ENCODE results near the gene SPTBN4.
"Not testable (repeated sequence)": the region's sequence is repeated elsewhere in the genome, so short reads cannot be mapped to it uniquely, and the experiment has no call there.

The SPTBN4 gene

DNA sequence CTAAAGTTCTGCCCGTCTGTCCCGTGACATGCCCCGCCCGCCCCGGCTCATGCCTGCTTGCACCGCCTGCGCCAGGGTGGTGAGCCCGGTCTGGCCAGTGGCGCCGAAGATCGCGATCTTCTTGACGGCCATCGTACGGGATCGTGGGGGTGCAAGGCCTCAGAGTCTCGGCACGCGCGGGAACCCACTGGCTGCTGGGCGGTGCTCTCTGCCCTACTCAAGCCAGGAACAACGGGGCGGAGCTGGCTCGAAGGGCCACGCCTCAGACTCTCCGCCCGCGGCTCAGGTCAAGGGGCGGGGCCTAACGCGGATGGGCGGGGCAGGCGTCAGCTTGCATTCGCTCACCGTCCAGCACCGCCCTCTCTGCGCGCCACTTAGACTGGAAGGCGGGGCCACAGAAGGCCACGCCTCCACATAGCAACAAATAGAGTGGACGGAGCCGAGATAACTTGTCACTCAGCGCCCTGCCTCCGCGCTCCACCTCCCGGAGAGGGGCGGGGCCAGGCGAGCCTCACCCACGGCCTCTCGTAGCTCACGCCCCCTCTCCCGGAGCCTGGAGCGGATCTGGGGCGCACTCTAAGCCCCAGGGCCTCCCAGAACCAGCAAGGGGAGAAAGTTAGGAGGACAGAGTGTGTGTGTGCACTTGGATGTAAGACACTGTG lies 1.1 kb upstream of the SPTBN4 start, which contains the start of gene BLVRB:
Gene BLVRB, minus strand, starts transcription at position 189 of the 662 bp plus-strand sequence. Its CDS starts 57 bp downstream, at position 132.
- peak; percentile 92 for DNase-seq

- no peak for DNase-seq
These were observed 399 bp upstream of the SPTBN4 start for GRCh38 chr19:40466219-40466984.

GRCh38 chr19:40469011-40469410 lies 2.2 kb downstream of the SPTBN4 start:
- no peak for DNase-seq

GRCh38 chr19:40471111-40471510 lies 4.3 kb downstream of the SPTBN4 start:
- no peak for DNase-seq

DNA sequence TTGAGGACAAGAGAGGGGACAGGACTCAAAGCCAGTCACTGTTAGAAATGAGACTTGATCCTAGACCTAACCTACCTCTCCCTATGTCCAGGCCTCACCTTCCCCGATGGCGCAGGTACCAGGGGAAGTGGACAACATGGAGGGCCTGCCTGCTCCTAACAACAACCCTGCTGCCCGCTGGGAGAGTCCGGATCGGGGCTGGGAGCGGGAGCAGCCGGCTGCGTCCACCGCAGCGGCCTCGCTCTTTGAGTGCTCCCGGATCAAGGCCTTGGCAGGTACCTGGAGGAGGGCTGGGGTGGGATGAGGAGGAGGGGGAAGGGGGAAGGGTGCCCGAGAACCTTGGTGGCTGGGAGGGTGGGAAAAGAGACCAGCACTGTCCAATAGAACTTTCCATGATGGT lies 5.7 kb downstream of the SPTBN4 start:
- no peak for DNase-seq

DNA sequence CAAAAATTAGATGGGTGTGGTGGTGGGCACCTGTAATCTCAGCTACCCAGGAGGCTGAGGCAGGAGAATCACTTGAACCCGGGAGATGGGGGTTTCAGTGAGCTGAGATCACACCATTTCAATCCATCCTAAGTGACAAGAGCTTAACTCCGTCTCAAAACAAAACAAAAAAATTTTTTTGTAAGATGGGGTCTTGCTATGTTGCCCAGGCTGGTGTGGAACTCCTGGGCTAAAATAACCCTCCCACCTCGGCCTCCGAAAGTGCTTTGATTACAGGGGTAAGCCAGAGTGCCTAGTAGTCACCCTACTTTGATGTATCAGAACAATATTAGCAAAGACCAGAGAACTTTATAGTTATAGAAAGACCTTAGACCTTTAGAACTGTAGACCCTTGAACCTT lies 7.9 kb downstream of the SPTBN4 start:
- DNase-seq: no peak

DNA sequence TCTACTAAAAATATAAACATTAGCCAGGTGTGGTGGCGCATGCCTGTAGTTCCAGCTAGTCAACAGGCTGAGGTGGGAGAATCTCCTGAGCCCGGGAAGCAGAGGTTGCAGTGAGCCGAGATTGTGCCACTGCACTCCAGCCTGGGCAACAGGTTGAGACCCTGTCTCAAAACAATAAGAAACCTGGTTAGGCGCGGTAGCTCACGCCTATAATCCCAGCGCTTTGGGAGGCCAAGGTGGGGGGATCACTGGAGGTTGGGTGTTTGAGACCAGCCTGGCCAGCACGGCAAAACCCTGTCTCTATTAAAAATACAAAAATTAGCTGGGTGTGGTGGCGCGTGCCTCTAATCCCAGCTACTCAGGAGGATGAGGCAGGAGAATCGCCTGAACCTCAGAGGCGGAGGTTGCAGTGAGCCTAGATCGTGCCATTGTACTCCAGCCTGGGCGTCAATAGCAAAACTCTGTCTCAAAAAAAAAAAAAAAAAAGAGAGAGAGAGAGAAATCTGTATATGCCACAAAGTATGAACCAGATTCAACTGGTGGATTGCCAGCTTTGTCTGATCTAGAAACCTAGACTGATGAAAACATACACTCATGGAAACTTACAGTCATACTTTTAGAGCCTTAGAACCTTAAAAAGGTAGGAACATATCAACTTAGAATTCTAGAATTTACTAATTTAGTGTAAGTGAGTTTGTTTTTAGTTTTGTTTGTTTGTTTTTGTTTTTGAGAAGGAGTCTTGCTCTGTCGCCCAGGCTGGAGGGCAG lies 9.3 kb downstream of the SPTBN4 start:
- not testable (repeated sequence) for DNase-seq

DNA sequence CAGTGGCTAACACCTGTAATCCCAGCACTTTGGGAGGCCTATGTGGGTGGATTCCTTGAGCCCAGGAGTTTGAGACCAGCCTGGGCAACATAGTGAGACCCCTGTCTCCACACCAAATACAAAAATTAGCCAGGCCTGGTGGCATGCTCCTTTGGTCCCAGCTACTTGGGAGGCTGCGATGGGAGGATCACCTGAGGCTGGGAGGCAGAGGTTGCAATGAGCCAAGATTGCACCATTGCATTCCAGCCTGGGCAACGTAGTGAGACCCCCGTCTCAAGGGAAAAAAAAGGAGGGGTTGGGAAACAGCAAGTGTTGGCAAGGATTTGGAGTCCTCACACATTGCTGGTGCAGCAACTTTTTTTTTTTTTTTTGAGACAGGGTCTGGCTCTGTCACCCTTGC lies 19.2 kb downstream of the SPTBN4 start:
- DNase-seq: no peak

DNA sequence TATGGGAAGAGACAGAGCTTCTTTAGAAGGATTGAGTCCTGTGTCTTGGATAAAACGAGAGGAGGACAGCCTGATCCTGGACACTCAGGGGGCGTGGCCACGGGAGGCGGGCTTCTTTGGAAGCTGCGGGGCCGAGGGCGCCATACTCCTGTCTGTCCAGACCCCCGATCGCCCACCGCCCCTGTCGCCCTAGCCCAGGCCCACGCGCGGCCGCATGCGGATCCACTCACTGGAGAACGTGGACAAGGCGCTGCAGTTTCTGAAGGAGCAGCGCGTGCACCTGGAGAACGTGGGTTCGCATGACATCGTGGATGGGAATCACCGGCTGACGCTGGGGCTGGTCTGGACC lies 23.1 kb downstream of the SPTBN4 start:
- DNase-seq: no peak

- DNase-seq: no peak
These were observed 25.5 kb downstream of the SPTBN4 start for GRCh38 chr19:40492274-40492673.

DNA sequence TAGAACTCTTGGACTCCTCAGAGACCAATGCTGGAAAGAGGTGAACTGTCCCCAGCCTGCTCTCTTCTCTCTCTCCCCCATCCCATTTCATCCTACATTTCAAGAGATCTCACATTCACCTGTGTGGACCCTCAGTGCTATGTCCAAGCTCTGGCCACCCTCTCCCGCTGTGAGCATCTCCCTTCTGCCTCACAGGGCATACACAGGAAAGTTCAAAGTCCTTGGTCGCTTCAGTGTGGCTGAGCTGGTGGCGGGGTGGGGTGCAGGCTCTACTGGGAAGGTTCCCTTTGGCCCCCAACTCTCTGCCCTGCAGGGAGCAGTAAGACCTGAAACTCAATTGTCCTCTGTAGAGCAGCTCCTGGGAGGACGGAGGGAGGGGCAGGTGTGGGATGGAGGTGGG lies 27.0 kb downstream of the SPTBN4 start:
- DNase-seq: no peak

GRCh38 chr19:40494191-40494838 lies 27.5 kb downstream of the SPTBN4 start:
- no peak for DNase-seq

DNA sequence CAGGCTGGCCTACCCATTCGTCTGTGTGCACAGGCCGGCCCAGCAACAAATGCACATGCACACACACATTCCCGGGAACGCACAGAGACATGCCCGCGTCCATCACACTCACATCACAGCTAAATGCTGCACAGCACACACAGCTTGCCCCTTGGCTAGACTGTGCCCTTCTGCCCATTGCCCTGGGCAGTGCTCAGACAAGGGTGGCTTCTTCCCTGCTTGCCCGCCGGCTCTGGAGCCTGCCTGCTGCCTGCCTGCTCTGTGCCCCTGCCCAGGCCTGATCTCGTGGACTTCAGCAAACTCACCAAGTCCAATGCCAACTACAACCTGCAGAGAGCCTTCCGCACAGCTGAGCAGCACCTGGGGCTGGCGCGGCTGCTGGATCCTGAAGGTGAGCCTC lies 30.4 kb downstream of the SPTBN4 start:
- DNase-seq: no peak

DNA sequence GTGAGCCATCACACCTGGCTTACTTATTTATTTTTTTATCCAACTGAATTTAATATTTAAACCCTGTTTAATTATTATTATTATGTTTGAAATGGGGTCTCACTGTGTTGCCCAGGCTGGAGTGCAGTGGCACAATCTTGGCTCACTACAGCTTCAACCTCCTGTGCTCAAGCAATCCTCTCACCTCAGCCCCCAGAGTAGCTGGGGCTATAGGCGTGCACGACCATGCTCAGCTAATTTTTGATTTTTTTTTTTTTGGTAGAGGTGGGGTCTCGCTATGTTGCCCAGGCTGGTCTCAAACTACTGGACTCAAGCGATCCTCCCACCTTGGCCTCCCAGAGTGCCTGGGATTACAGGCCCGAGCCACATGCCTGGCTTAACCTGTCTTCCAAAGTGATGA lies 32.5 kb downstream of the SPTBN4 start:
- no peak for DNase-seq

DNA sequence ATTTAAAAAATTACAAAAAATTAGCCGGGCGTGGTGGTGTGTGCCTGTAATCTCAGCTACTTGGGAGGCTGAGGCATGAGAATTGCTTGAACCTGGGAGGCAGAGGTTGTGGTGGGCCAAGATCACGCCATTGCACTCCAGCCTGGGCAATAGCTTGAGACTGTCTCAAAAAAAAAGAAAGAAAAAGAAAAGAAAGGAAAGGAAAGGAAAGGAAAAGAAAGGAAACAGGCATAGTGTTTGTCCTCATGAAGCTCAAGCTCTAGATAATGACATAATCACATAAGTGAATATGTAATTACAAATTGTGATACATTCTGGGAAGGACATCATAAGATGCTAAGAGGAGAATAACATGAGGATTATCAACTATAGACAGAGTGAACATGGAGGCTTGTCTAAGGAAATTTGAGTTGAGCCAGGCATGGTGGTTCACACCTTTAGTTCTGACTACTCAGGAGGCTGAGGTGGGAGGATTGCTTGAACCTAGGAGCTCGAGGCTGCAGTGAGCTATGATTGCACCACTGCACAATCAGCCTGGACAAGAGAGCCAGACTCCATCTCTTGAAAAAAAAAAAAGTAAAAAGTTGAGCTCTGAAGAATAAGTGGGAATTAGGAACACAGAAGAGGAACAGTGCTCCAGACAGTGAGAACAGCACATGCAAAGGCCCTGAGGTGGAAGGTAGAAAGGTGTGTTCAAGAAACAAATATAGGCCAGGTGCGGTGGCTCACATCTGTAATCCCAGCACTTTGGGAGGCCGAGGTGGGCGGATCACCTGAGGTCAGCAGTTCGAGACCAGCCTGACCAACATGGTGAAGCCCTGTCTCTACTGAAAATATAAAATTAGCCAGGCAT lies 34.1 kb downstream of the SPTBN4 start:
- DNase-seq: not testable (repeated sequence)

- no peak for DNase-seq
These were observed 34.8 kb downstream of the SPTBN4 start for GRCh38 chr19:40501599-40501998.

- DNase-seq: no peak
These were observed 35.3 kb downstream of the SPTBN4 start for GRCh38 chr19:40502081-40502480.

DNA sequence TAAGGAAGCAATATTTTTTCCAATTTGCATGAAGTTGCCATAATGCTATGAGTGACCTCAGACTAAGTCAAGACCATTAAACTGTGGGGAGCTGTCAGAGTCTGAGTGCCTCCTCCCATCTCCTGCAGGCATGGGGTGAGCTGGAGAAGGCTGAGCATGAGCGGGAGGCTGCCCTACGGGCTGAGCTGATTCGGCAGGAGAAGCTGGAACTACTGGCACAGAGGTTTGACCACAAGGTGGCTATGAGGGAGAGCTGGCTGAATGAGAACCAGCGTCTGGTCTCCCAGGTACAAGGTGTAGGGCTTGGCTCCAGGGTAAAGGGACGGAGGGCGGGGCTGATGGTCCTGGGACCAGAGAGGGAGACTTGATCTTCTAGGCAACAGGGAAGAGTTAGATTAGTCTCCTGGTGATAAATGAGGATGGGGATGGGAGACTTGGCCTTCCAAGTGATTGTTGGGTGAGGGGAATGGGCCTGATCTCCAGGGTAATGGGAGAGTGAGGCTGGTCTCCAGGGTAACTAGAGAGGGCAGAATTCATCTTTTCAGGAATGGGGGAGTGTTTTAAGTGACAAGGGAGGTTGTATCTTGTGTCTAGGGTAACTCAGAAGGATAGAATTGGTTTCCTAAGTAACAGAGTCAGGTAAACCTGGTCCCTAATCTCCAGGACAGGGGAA lies 36.0 kb downstream of the SPTBN4 start:
- DNase-seq: no peak

GRCh38 chr19:40503320-40503695 lies 36.5 kb downstream of the SPTBN4 start:
- DNase-seq: peak; percentile 4

- no peak for DNase-seq
These were observed 39.3 kb downstream of the SPTBN4 start for GRCh38 chr19:40506099-40506498.

- no peak for DNase-seq
These were observed 41.1 kb downstream of the SPTBN4 start for GRCh38 chr19:40507892-40508291.

DNA sequence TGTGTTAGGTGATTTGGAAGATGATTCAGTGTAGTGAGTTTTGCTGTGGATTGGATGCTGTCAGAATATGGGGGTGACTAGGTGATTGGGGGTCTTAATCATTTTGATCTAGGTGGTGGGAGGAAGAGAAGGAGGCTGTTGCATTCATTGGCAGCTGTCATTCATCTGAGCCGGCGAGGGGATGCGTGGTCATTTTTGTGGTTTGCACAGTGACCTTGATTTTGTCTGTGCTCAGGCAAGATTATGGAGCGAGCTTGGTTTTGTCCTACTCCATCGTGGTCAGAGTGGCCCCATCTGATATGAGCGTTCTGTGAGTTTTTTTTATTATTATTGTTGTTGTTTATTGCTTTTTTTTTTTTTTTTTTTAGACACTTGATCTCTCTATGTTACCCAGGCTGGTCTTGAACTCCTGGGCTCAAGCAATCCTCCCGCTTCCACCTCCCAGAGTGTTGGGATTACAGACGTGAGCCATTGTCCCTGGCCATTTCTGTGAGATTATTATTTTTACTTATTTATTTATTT lies 42.0 kb downstream of the SPTBN4 start:
- DNase-seq: no peak
